Brain pericyte (primary cell): ENCODE data around the gene ROMO1.

ENCODE experiments used
- DNase-seq: peaks from one replicate; pipeline ENCODE4 v3.0.0-alpha.2; 2012; ENCODE audit warnings: low read depth, low spot score

The ROMO1 gene

GRCh38 chr20:35699127-35699956, at the start of gene ROMO1, which contains the start of gene NFS1:
Gene ROMO1, plus strand, starts transcription at chr20:35699405. Its CDS starts 228 bp downstream, at chr20:35699633.
Gene NFS1, minus strand, starts transcription at chr20:35699352. Its CDS starts 64 bp downstream, at chr20:35699288.
- DNase-seq, result peak; percentile 38

DNA sequence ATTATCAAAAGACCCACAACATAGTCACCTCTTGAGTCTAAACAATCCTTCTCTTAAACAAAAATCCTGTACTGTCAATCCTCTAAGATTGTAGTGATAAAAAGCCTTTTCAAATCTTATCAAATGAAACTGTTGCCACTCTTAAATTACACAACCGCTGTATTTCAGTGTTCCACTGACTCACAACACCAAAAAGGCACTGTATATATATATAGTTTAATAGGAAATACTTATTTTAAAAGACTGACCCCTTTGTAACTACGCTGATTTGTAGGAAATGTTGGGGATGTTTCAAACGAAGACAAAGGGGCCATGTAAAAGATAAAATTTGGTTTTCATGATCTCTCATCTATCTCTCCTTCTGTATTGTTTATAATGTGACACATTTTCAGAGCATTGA, 48.6 kb upstream of the ROMO1 start:
- no peak for DNase-seq

- no peak for DNase-seq
Measured at GRCh38 chr20:35651958-35652357, 47.2 kb upstream of the ROMO1 start.

GRCh38 chr20:35652641-35653429, 46.4 kb upstream of the ROMO1 start:
- DNase-seq, result no peak

GRCh38 chr20:35653430-35653734, 45.8 kb upstream of the ROMO1 start:
- no peak for DNase-seq

DNA sequence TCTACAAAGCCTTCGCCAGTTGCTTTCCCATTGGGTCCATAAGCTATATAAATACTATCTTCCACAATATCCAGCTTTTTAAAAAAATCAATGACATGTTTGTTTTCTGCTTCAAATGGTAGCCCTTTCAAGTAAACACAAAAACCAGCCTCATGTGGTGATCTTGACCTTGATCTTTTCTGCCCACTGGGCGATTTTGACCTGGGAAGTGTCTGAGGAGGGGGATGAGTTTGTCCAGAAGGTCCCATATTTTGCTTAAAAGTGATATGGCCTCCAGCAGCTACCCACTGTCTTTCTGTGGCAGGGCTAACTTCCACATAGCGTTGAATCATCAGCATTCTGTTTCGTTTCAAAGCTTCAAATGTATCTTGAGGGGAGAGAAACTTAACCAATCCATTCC, 45.3 kb upstream of the ROMO1 start:
- no peak for DNase-seq

GRCh38 chr20:35654415-35654814, 44.8 kb upstream of the ROMO1 start:
- no peak for DNase-seq

GRCh38 chr20:35657271-35657670, 41.9 kb upstream of the ROMO1 start:
- no peak for DNase-seq

- DNase-seq, result no peak
Measured at GRCh38 chr20:35660122-35660937, 38.9 kb upstream of the ROMO1 start.

- no peak for DNase-seq
Measured at GRCh38 chr20:35661053-35661452, 38.2 kb upstream of the ROMO1 start.

- DNase-seq, result no peak
Measured at GRCh38 chr20:35661908-35662307, 37.3 kb upstream of the ROMO1 start.

DNA sequence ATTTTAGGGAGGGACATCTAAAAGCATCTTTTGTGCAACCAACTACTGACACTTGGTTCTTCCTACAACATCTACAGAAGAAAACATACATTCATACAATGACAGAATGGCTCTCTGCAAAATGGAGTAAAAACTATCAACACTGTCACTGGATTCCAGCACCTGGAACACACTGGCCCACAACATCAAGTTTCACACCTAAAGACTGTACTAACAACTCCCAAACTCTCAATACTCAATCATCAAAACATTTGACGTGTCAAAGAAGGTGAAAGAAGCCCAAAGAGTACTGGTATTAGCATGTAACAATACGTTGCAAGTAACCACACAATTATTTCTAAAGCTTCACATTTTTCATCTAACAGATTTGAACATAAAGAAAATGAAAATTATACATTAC, 36.7 kb upstream of the ROMO1 start:
- no peak for DNase-seq

- DNase-seq, result no peak
Measured at GRCh38 chr20:35663516-35664465, 35.4 kb upstream of the ROMO1 start.

DNA sequence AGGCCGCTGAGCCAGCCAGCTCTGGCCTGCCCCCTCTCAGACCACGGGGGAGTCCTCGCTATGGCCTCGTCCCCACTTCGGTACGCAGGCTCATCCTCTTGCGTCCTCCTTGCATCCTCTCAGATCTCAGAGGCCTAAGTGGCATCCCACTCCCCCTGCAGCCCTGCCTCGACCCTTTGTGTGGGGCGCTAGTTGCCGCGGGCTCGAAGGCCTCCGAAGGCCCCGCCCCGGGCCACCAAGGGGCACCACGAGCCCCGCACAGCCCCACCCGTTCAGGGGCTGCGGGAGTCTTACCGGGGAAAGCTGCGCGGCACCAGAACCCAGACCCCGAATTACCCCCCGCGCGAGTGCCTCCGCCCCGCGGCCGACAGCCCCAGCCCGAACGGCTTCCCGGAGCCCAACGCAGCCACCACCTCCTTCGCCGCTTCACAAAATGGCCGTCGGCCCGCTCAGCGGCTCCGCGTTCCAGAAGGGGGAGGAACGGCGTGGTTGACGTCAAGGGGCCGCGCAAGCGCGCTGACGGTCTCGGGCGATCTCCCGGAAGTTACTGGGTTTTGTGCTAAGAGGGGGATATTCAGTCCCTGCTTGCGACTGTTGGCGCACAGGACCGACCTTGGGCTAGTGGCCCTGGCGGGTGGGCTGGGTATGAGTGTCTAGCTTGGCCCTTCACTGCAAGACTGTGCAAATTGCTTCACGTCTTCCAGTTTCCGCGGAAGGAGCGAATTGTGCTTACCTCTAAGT, 34.6 kb upstream of the ROMO1 start, which contains the start of the genes CPNE1 and RBM12:
TSS of gene CPNE1 (minus strand) at position 435 of the 741 bp plus-strand sequence. CDS start 31,977 bp downstream, outside the sequence.
TSS of gene RBM12 (minus strand) at position 435 of the 741 bp plus-strand sequence. CDS start 9,578 bp downstream, outside the sequence.
- peak; percentile 75 for DNase-seq

- DNase-seq, result no peak
Measured at GRCh38 chr20:35665949-35666288, 33.3 kb upstream of the ROMO1 start.

DNA sequence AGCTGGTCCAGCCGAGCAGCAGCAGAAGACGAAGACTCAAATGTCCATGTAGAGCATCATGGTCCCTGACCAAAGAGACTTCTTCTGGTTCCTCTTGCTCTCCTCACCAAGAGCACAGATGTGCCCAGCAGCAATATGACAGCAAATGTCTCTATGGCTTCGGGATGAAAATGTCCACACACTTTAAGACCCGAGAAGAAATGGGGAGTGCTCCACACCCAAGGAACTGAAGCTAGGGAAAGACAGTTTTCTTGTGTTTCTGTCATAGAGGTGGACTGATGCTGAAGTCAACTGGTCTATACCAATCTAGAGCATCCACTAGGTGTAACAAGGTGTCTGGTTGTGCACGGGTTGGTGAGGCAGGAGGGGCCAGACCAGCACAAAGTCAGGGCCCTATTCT, 30.0 kb upstream of the ROMO1 start:
- no peak for DNase-seq

DNA sequence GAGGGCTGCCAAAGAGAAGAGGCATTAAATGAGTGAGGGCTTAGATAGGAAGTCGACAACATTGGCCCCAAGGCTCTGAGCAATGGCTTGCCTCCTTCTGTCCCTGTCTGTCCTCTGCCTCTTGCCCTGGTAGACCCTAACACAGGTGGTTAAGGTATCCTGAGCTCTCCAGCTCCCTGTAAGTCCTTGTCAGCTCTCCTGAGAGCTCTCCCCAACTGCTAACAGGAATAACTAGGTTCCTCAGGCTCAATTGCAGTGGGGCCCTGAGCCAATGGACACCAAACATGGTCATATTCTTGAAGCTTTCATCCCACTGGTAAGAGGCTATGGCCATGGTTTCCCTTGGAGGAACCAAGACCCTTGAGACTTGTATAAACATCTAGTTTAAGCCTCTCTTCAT, 29.5 kb upstream of the ROMO1 start:
- DNase-seq, result no peak

- no peak for DNase-seq
Measured at GRCh38 chr20:35673884-35674283, 25.3 kb upstream of the ROMO1 start.

DNA sequence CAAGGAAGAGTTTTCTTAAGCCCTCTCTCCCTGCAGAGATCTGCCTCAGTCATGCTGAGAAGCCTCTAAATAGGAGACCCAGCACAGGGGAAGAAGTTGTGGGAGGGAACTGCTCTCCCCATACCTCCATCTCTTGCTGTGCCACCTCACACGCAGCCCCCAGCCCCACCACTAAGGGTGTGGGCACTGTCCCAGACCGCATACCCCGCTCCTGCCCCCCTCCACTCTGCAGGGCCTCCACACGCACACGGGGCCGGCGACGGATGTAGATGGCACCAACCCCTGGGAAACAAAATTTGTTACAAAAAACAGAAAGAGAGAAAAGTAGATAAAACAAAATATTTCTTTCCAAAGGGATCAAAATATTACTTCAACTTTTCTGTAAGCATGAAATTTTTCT, 24.3 kb upstream of the ROMO1 start:
- no peak for DNase-seq
